CD4-positive, alpha-beta T cell treated with Interleukin-21 for 1 hour (primary cell): ENCODE data around the gene CNTNAP1.

ENCODE experiments used
- DNase-seq: peaks from one replicate; pipeline ENCODE4 v3.0.0-alpha.2; 2020

The CNTNAP1 gene

GRCh38 chr17:42670789-42671657 lies 11.3 kb upstream of the CNTNAP1 start:
- DNase-seq: no peak

GRCh38 chr17:42672038-42672437 lies 10.3 kb upstream of the CNTNAP1 start:
- DNase-seq: no peak

- no peak for DNase-seq
Measured at GRCh38 chr17:42673266-42673884, 9.0 kb upstream of the CNTNAP1 start.

- DNase-seq: peak; percentile 45
Measured at GRCh38 chr17:42673885-42674754, 8.2 kb upstream of the CNTNAP1 start.

- no peak for DNase-seq
Measured at GRCh38 chr17:42674755-42675347, 7.5 kb upstream of the CNTNAP1 start.

GRCh38 chr17:42675348-42675964 lies 6.9 kb upstream of the CNTNAP1 start:
- no peak for DNase-seq

- DNase-seq: peak; percentile 14
Measured at GRCh38 chr17:42675965-42676423, 6.3 kb upstream of the CNTNAP1 start.

GRCh38 chr17:42676424-42677011 lies 5.8 kb upstream of the CNTNAP1 start, which contains the start of gene PLEKHH3:
Gene PLEKHH3 (minus strand): TSS chr17:42676994. CDS start chr17:42676563, 431 bp downstream.
- DNase-seq: no peak

- DNase-seq: peak; percentile 99
Measured at GRCh38 chr17:42677012-42677857, 5.1 kb upstream of the CNTNAP1 start.

GRCh38 chr17:42677921-42678781 lies 4.2 kb upstream of the CNTNAP1 start:
- peak; percentile 75 for DNase-seq

GRCh38 chr17:42678951-42679491 lies 3.3 kb upstream of the CNTNAP1 start:
- DNase-seq: peak; percentile 49

GRCh38 chr17:42679492-42680330 lies 2.6 kb upstream of the CNTNAP1 start:
- peak; percentile 81 for DNase-seq

- DNase-seq: no peak
Measured at GRCh38 chr17:42680331-42680808, 2.0 kb upstream of the CNTNAP1 start.

- DNase-seq: no peak
Measured at GRCh38 chr17:42682722-42683403, 532 bp downstream of the CNTNAP1 start.

GRCh38 chr17:42683407-42684034 lies 1.2 kb downstream of the CNTNAP1 start:
- no peak for DNase-seq

- no peak for DNase-seq
Measured at GRCh38 chr17:42684929-42685556, 2.7 kb downstream of the CNTNAP1 start.

- DNase-seq: no peak
Measured at GRCh38 chr17:42685831-42686230, 3.5 kb downstream of the CNTNAP1 start.
